K562 (cell line): ENCODE measurements around the gene KLHL30.

Source experiments
- POLR3A ChIP-seq: IDR thresholded peaks from 2 replicates; pipeline ENCODE4 v1.6.1; 2011; ENCODE audit warnings: borderline replicate concordance, mild to moderate bottlenecking, moderate library complexity; ENCODE audit not compliant: insufficient read length, insufficient read depth; ENCODE audit errors: extremely low read depth
- ZFP36 ChIP-seq: fragments of 150-350 bp; IDR thresholded peaks from 2 replicates; pipeline ENCODE4 v1.6.1; 2018; ENCODE audit warnings: low read length, low read depth; ENCODE audit not compliant: partially characterized antibody

- TF ChIP-seq POLR3A (no peak), ZFP36 (no peak)
These were observed 23.9 kb downstream of the KLHL30 start for GRCh38 chr2:238162251-238162845.
